Brain microvascular endothelial cell (primary cell): ENCODE data around the gene MEIS3.

Experiments used
- DNase-seq: peaks from one replicate; pipeline ENCODE4 v3.0.0-alpha.2; 2020
- H3K27ac ChIP-seq: fragments of 250-450 bp; sonication (Bioruptor Pico); 2 replicates; pipeline ENCODE4 v1.5.1; 2020; ENCODE audit warnings: mild to moderate bottlenecking, moderate library complexity
- H3K27me3 ChIP-seq: fragments of 250-450 bp; sonication (Bioruptor Pico); replicated peaks from 2 replicates; pipeline ENCODE4 v1.5.1; 2020; ENCODE audit warnings: mild to moderate bottlenecking
- H3K36me3 ChIP-seq: fragments of 250-450 bp; sonication (Bioruptor Pico); replicated peaks from 2 replicates; pipeline ENCODE4 v1.5.1; 2020; ENCODE audit warnings: mild to moderate bottlenecking
- H3K4me3 ChIP-seq: 2 replicates; pipeline ENCODE4 v1.5.1; 2011; ENCODE audit warnings: low read depth, mild to moderate bottlenecking, control low read depth, low read length, moderate library complexity
- CTCF ChIP-seq: IDR thresholded peaks from 2 replicates; pipeline ENCODE4 v1.5.1; 2011; ENCODE audit warnings: low read depth, mild to moderate bottlenecking, moderate library complexity, low read length, control low read depth, inconsistent platforms; ENCODE audit errors: missing control alignments
- in situ Hi-C: cut with HindIII; loops from 2 replicates; pipeline ENCODE4 v1.10.0; 2017; ENCODE audit warnings: low sequenced_read_pairs, low pct_ligation_motif_present

MEIS3 gene

GRCh38 chr19:47435196-47435595, 15.9 kb upstream of the MEIS3 start:
- DNase-seq, result no peak
- H3K36me3 ChIP-seq, result no peaks in the 10 kb centered on the region
- TF ChIP-seq CTCF, result no peak
- in situ Hi-C loops, result no loop called here
- H3K27me3 ChIP-seq, result no peaks in the 10 kb centered on the region
- H3K4me3 ChIP-seq, result no peak overlapping the region
- H3K27ac ChIP-seq, result no peak overlapping the region

GRCh38 chr19:47434088-47434487, 14.8 kb upstream of the MEIS3 start:
- H3K27ac ChIP-seq, result no peak overlapping the region
- in situ Hi-C loops, result no loop called here
- no peak for TF ChIP-seq CTCF
- DNase-seq, result no peak
- no peaks in the 10 kb centered on the region for H3K36me3 ChIP-seq
- H3K4me3 ChIP-seq, result no peak overlapping the region
- no peaks in the 10 kb centered on the region for H3K27me3 ChIP-seq

- no peaks in the 10 kb centered on the region for H3K36me3 ChIP-seq
- in situ Hi-C loops, result no loop called here
- no peaks in the 10 kb centered on the region for H3K27me3 ChIP-seq
- no peak for TF ChIP-seq CTCF
- DNase-seq, result no peak
- no peak overlapping the region for H3K4me3 ChIP-seq
- H3K27ac ChIP-seq, result no peak overlapping the region
Measured at GRCh38 chr19:47433121-47433520, 13.8 kb upstream of the MEIS3 start.

GRCh38 chr19:47432499-47432898, 13.2 kb upstream of the MEIS3 start:
- no peak overlapping the region for H3K27ac ChIP-seq
- DNase-seq, result no peak
- no peaks in the 10 kb centered on the region for H3K36me3 ChIP-seq
- H3K4me3 ChIP-seq, result no peak overlapping the region
- in situ Hi-C loops, result no loop called here
- no peak for TF ChIP-seq CTCF
- no peaks in the 10 kb centered on the region for H3K27me3 ChIP-seq

GRCh38 chr19:47432091-47432490, 12.8 kb upstream of the MEIS3 start:
- no peaks in the 10 kb centered on the region for H3K36me3 ChIP-seq
- in situ Hi-C loops, result no loop called here
- no peaks in the 10 kb centered on the region for H3K27me3 ChIP-seq
- H3K4me3 ChIP-seq, result no peak overlapping the region
- no peak for TF ChIP-seq CTCF
- no peak for DNase-seq
- H3K27ac ChIP-seq, result no peak overlapping the region

- Histone ChIP-seq H3K4me3 (peak overlapping the region; percentile 27), H3K27ac (no peak overlapping the region), H3K36me3 (no peaks in the 10 kb centered on the region), H3K27me3 (no peaks in the 10 kb centered on the region)
- TF ChIP-seq CTCF, result peak; percentile 31
- in situ Hi-C loops, result no loop called here
- DNase-seq, result no peak
Measured at GRCh38 chr19:47430041-47430802, 10.9 kb upstream of the MEIS3 start.
